Effector CD4-positive, alpha-beta T cell (primary cell): Measurements from ENCODE around the gene ANGPTL2.

ENCODE experiments used
- DNase-seq: peaks from one replicate; pipeline ENCODE4 v3.0.0-alpha.2; 2020

ANGPTL2 gene

GRCh38 chr9:127116088-127116726 lies 6.2 kb downstream of the ANGPTL2 start:
- no peak for DNase-seq

- no peak for DNase-seq
Observed at GRCh38 chr9:127114606-127115005, 7.8 kb downstream of the ANGPTL2 start.

GRCh38 chr9:127113191-127113972 lies 9.1 kb downstream of the ANGPTL2 start:
- no peak for DNase-seq

- no peak for DNase-seq
Observed at GRCh38 chr9:127112735-127113161, 9.7 kb downstream of the ANGPTL2 start.

- no peak for DNase-seq
Observed at GRCh38 chr9:127112056-127112455, 10.4 kb downstream of the ANGPTL2 start.

GRCh38 chr9:127109212-127109711 lies 13.2 kb downstream of the ANGPTL2 start:
- no peak for DNase-seq

- DNase-seq, result no peak
Observed at GRCh38 chr9:127107929-127108876, 14.2 kb downstream of the ANGPTL2 start.

- no peak for DNase-seq
Observed at GRCh38 chr9:127107171-127107928, 15.1 kb downstream of the ANGPTL2 start.

GRCh38 chr9:127106466-127106855 lies 16.0 kb downstream of the ANGPTL2 start:
- no peak for DNase-seq

- no peak for DNase-seq
Observed at GRCh38 chr9:127105805-127106465, 16.5 kb downstream of the ANGPTL2 start.

- DNase-seq, result no peak
Observed at GRCh38 chr9:127104581-127105311, 17.7 kb downstream of the ANGPTL2 start.

GRCh38 chr9:127102788-127103187 lies 19.6 kb downstream of the ANGPTL2 start:
- DNase-seq, result no peak

GRCh38 chr9:127102176-127102575 lies 20.3 kb downstream of the ANGPTL2 start:
- no peak for DNase-seq

- DNase-seq, result no peak
Observed at GRCh38 chr9:127099664-127100063, 22.8 kb downstream of the ANGPTL2 start.

- DNase-seq, result no peak
Observed at GRCh38 chr9:127098916-127099553, 23.4 kb downstream of the ANGPTL2 start.

GRCh38 chr9:127097683-127098082 lies 24.8 kb downstream of the ANGPTL2 start:
- DNase-seq, result no peak

- DNase-seq, result no peak
Observed at GRCh38 chr9:127096208-127096607, 26.2 kb downstream of the ANGPTL2 start.

GRCh38 chr9:127095411-127095810 lies 27.0 kb downstream of the ANGPTL2 start:
- DNase-seq, result no peak

GRCh38 chr9:127093319-127094020 lies 29.0 kb downstream of the ANGPTL2 start:
- no peak for DNase-seq
